Activated T-helper 1 cell treated with anti-CD3 and anti-CD28 coated beads, Interleukin-12 subunit alpha, Interleukin-12 subunit beta, Interleukin-2, Interleukin-4 antibody, amounts not matched to agents 30 ng/mL and 10 ng/mL and 1 ng/mL, durations not matched to agents 14 hours and 24 hours and 36 hours (primary cell): ENCODE results near the gene SMIM27. TPM values are rescaled to one million over a fixed set of nuclear protein-coding genes. Genes with fewer than 3 reads are reported as not detected.
"Not testable (repeated sequence)": the region's sequence is repeated elsewhere in the genome, so short reads cannot be mapped to it uniquely, and the experiment has no call there.

Experiments used
- DNase-seq: peaks from one replicate; pipeline ENCODE4 v3.0.0; 2021; ENCODE audit warnings: low spot score
- H3K27ac Mint-ChIP-seq: one replicate; pipeline ENCODE4 v1.8.0; 2021; ENCODE audit warnings: mild to moderate bottlenecking, mixed read lengths
- H3K27me3 Mint-ChIP-seq: one replicate; pipeline ENCODE4 v1.8.0; 2022; ENCODE audit warnings: mild to moderate bottlenecking, moderate library complexity, mixed read lengths; ENCODE audit not compliant: insufficient read depth
- H3K36me3 Mint-ChIP-seq: one replicate; pipeline ENCODE4 v1.8.0; 2021; ENCODE audit warnings: low read depth, mixed read lengths
- H3K4me1 Mint-ChIP-seq: one replicate; pipeline ENCODE4 v1.8.0; 2021; ENCODE audit warnings: low read depth, mixed read lengths
- H3K4me3 Mint-ChIP-seq: one replicate; pipeline ENCODE4 v1.8.0; 2021; ENCODE audit warnings: mild to moderate bottlenecking, moderate library complexity, mixed read lengths
- H3K9me3 Mint-ChIP-seq: one replicate; pipeline ENCODE4 v1.8.0; 2021; ENCODE audit warnings: mixed read lengths
- intact Hi-C: fragments of 100-400 bp; cut with micrococcal nuclease; formaldehyde crosslinking; loops from one replicate; pipeline ENCODE4 v1.15.1; 2024
- total RNA-seq: library from RNA; stranded (reverse); gene quantifications from 2 replicates; pipeline ENCODE4 v1.2.3, GENCODE V29; 2022

SMIM27 gene
- total RNA-seq = 8.7 and 11.0 TPM in 2 replicates

GRCh38 chr9:32552172-32552872 lies at the start of gene SMIM27, which contains the start of gene TOPORS:
Gene SMIM27 (plus strand): TSS chr9:32552327. CDS start chr9:32552435, 108 bp downstream.
Gene TOPORS (minus strand): TSS chr9:32552586. CDS start chr9:32552436, 150 bp downstream.
- intact Hi-C loops = loop anchor here (1.0 to 5.0 kb wide), 7 partner anchors 21 to 1905 kb away; partner anchors contain the start of genes CHMP5, DNAI1, DNAJA1 and FAM219A
- peaks cover 19% of the 10 kb centered on the region for H3K36me3 Mint-ChIP-seq
- no peaks in the 10 kb centered on the region for H3K9me3 Mint-ChIP-seq
- DNase-seq = peak; percentile 83
- peaks cover 36% of the 10 kb centered on the region for H3K4me1 Mint-ChIP-seq
- H3K4me3 Mint-ChIP-seq = peak within 1 kb of the TSS; percentile 93
- H3K27ac Mint-ChIP-seq = peak within 1 kb of the TSS; percentile 99
- no peaks in the 10 kb centered on the region for H3K27me3 Mint-ChIP-seq

- Mint-ChIP-seq H3K27ac (peak overlapping the region; percentile 48), H3K27me3 (no peaks in the 10 kb centered on the region), H3K36me3 (peaks cover 34% of the 10 kb centered on the region), H3K9me3 (no peaks in the 10 kb centered on the region), H3K4me1 (peaks cover 10% of the 10 kb centered on the region), H3K4me3 (no peak overlapping the region)
- DNase-seq = no peak
- intact Hi-C loops = no loop called here
Observed at GRCh38 chr9:32502464-32502863, 49.7 kb upstream of the SMIM27 start.

GRCh38 chr9:32503008-32503407 lies 49.1 kb upstream of the SMIM27 start:
- Mint-ChIP-seq H3K9me3 (no peaks in the 10 kb centered on the region), H3K27ac (no peak overlapping the region), H3K4me3 (no peak overlapping the region), H3K4me1 (peaks cover 10% of the 10 kb centered on the region), H3K36me3 (peaks cover 32% of the 10 kb centered on the region), H3K27me3 (no peaks in the 10 kb centered on the region)
- intact Hi-C loops = no loop called here
- no peak for DNase-seq

GRCh38 chr9:32508728-32509127 lies 43.4 kb upstream of the SMIM27 start:
- H3K4me1 Mint-ChIP-seq = peaks cover 33% of the 10 kb centered on the region
- H3K4me3 Mint-ChIP-seq = no peak overlapping the region
- H3K9me3 Mint-ChIP-seq = no peaks in the 10 kb centered on the region
- DNase-seq = no peak
- no peak overlapping the region for H3K27ac Mint-ChIP-seq
- peaks cover 16% of the 10 kb centered on the region for H3K36me3 Mint-ChIP-seq
- intact Hi-C loops = no loop called here
- H3K27me3 Mint-ChIP-seq = no peaks in the 10 kb centered on the region

- Mint-ChIP-seq H3K36me3 (peaks cover 54% of the 10 kb centered on the region), H3K27ac (no peak overlapping the region), H3K9me3 (peaks cover 21% of the 10 kb centered on the region), H3K27me3 (no peaks in the 10 kb centered on the region), H3K4me1 (peaks cover 27% of the 10 kb centered on the region), H3K4me3 (no peak overlapping the region)
- no peak for DNase-seq
- intact Hi-C loops = no loop called here
Observed at GRCh38 chr9:32516241-32516640, 35.9 kb upstream of the SMIM27 start.

GRCh38 chr9:32518276-32518675 lies 33.9 kb upstream of the SMIM27 start:
- H3K9me3 Mint-ChIP-seq = peaks cover 21% of the 10 kb centered on the region
- H3K27ac Mint-ChIP-seq = no peak overlapping the region
- H3K4me1 Mint-ChIP-seq = peaks cover 28% of the 10 kb centered on the region
- intact Hi-C loops = no loop called here
- DNase-seq = no peak
- no peak overlapping the region for H3K4me3 Mint-ChIP-seq
- peaks cover 53% of the 10 kb centered on the region for H3K36me3 Mint-ChIP-seq
- no peaks in the 10 kb centered on the region for H3K27me3 Mint-ChIP-seq

- DNase-seq = no peak
- H3K36me3 Mint-ChIP-seq = peaks cover 21% of the 10 kb centered on the region
- H3K27me3 Mint-ChIP-seq = no peaks in the 10 kb centered on the region
- H3K4me1 Mint-ChIP-seq = peaks cover 53% of the 10 kb centered on the region
- intact Hi-C loops = no loop called here
- H3K27ac Mint-ChIP-seq = peak overlapping the region; percentile 4
- no peaks in the 10 kb centered on the region for H3K9me3 Mint-ChIP-seq
- H3K4me3 Mint-ChIP-seq = peak overlapping the region; percentile 92
Observed at GRCh38 chr9:32523910-32524309, 28.2 kb upstream of the SMIM27 start.

GRCh38 chr9:32524558-32524891 lies 27.6 kb upstream of the SMIM27 start:
- DNase-seq, intact Hi-C loops, H3K27me3 Mint-ChIP-seq, H3K27ac Mint-ChIP-seq, H3K9me3 Mint-ChIP-seq: not testable (repeated sequence)
- Mint-ChIP-seq H3K36me3 (peaks cover 21% of the 10 kb centered on the region), H3K4me3 (peak overlapping the region; percentile 92), H3K4me1 (peaks cover 53% of the 10 kb centered on the region)

- Mint-ChIP-seq H3K4me3 (peak overlapping the region; percentile 92), H3K27me3 (no peaks in the 10 kb centered on the region), H3K36me3 (peaks cover 21% of the 10 kb centered on the region), H3K9me3 (no peaks in the 10 kb centered on the region), H3K27ac (peak overlapping the region; percentile 86), H3K4me1 (peaks cover 53% of the 10 kb centered on the region)
- intact Hi-C loops = loop anchor here (1.0 kb wide), 3 partner anchors 26 to 146 kb away; no protein-coding TSS in a partner anchor
- no peak for DNase-seq
Observed at GRCh38 chr9:32524892-32525708, 27.0 kb upstream of the SMIM27 start.

- no peaks in the 10 kb centered on the region for H3K9me3 Mint-ChIP-seq
- H3K27me3 Mint-ChIP-seq = no peaks in the 10 kb centered on the region
- no peak for DNase-seq
- intact Hi-C loops = loop anchor here (1.0 kb wide), 3 partner anchors 26 to 146 kb away; no protein-coding TSS in a partner anchor
- peaks cover 53% of the 10 kb centered on the region for H3K4me1 Mint-ChIP-seq
- H3K4me3 Mint-ChIP-seq = peak overlapping the region; percentile 92
- H3K27ac Mint-ChIP-seq = peak overlapping the region; percentile 86
- peaks cover 18% of the 10 kb centered on the region for H3K36me3 Mint-ChIP-seq
Observed at GRCh38 chr9:32525709-32526030, 26.5 kb upstream of the SMIM27 start.

- Mint-ChIP-seq H3K27ac (peak within 1 kb of the TSS; percentile 86), H3K9me3 (no peaks in the 10 kb centered on the region), H3K27me3 (no peaks in the 10 kb centered on the region), H3K4me3 (peak within 1 kb of the TSS; percentile 92), H3K4me1 (peaks cover 53% of the 10 kb centered on the region), H3K36me3 (peaks cover 18% of the 10 kb centered on the region)
- peak; percentile 81 for DNase-seq
- intact Hi-C loops = no loop called here
Observed at GRCh38 chr9:32526041-32526706, 26.0 kb upstream of the SMIM27 start, which contains the start of gene RIGI. Gene RIGI (minus strand): TSS chr9:32526196. CDS start chr9:32526166, 30 bp downstream.

- Mint-ChIP-seq H3K9me3 (no peaks in the 10 kb centered on the region), H3K36me3 (peaks cover 18% of the 10 kb centered on the region), H3K27ac (peak overlapping the region; percentile 86), H3K4me3 (peak overlapping the region; percentile 92), H3K27me3 (no peaks in the 10 kb centered on the region), H3K4me1 (peaks cover 53% of the 10 kb centered on the region)
- intact Hi-C loops = no loop called here
- no peak for DNase-seq
Observed at GRCh38 chr9:32526707-32527048, 25.4 kb upstream of the SMIM27 start.

GRCh38 chr9:32533336-32533735 lies 18.8 kb upstream of the SMIM27 start:
- Mint-ChIP-seq H3K9me3 (no peaks in the 10 kb centered on the region), H3K36me3 (peaks cover 14% of the 10 kb centered on the region), H3K4me1 (no peaks in the 10 kb centered on the region), H3K27me3 (no peaks in the 10 kb centered on the region), H3K4me3 (no peak overlapping the region), H3K27ac (no peak overlapping the region)
- intact Hi-C loops = no loop called here
- no peak for DNase-seq
